H1 (cell line): Measurements from ENCODE around the gene ACSF3.

Experiments
- EP300 ChIP-seq, 2 experiments: IDR thresholded peaks; 1 replicate in 1 of 2; 2 replicates in 1 of 2; pipeline ENCODE4 v1.6.1; 2011 to 2012; ENCODE audit warnings: low read depth in 2 of 2, low read length in 2 of 2, mild to moderate bottlenecking in 2 of 2, borderline replicate concordance in 1 of 2, inconsistent platforms in 1 of 2, moderate library complexity in 1 of 2
- TF ChIP-seq, protein P1 (sequence below), 3 experiments: IDR thresholded peaks; 1 replicate in 2 of 3; 2 replicates in 1 of 3; pipeline versions ENCODE4 v1.5.1 to v1.6.1; 2011; ENCODE audit warnings: low read length in 3 of 3, mild to moderate bottlenecking in 3 of 3, inconsistent platforms in 2 of 3, low read depth in 1 of 3, moderate library complexity in 1 of 3; ENCODE audit not compliant: insufficient read depth in 1 of 3; ENCODE audit errors: control extremely low read depth in 1 of 3

GRCh38 chr16:89138513-89138795, 44.8 kb downstream of the ACSF3 start:
- no peak for TF ChIP-seq EP300 (IDR thresholded peaks at IDR 0.05; ENCODE audit: borderline replicate concordance in 1 of 2, low read depth in 2 of 2, low read length in 2 of 2)
- TF ChIP-seq, protein P1, sequence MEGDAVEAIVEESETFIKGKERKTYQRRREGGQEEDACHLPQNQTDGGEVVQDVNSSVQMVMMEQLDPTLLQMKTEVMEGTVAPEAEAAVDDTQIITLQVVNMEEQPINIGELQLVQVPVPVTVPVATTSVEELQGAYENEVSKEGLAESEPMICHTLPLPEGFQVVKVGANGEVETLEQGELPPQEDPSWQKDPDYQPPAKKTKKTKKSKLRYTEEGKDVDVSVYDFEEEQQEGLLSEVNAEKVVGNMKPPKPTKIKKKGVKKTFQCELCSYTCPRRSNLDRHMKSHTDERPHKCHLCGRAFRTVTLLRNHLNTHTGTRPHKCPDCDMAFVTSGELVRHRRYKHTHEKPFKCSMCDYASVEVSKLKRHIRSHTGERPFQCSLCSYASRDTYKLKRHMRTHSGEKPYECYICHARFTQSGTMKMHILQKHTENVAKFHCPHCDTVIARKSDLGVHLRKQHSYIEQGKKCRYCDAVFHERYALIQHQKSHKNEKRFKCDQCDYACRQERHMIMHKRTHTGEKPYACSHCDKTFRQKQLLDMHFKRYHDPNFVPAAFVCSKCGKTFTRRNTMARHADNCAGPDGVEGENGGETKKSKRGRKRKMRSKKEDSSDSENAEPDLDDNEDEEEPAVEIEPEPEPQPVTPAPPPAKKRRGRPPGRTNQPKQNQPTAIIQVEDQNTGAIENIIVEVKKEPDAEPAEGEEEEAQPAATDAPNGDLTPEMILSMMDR (IDR thresholded peaks at IDR 0.05; ENCODE audit: control extremely low read depth in 1 of 3, insufficient read depth in 1 of 3, low read depth in 1 of 3, low read length in 3 of 3) = no peak
